Measurements from ENCODE around the gene ANKRD27.
"Not testable (repeated sequence)": the region's sequence is repeated elsewhere in the genome, so short reads cannot be mapped to it uniquely, and the experiment has no call there.

Gene ANKRD27

DNA sequence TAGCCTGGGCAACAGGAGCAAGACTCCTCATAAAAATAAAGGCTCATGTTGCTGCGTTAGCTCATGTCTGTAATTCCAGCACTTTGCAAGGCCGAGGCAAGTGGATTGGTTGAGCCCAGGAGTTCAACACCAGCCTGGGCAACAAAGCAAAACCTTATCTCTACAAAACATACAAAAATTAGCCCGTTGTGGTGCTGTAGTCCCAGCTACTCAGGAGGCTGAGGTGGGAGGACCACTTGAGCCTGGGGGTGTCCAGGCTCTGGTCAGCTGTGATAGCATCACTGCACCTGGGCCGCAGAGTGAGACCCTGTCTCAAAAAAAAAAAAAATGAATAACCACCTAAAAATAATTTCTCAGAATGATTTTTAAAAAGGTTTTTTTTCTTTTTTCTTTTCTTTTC is 12.7 kb upstream of the ANKRD27 start:
- no peak for DNase-seq

- DNase-seq, result no peak
Observed at GRCh38 chr19:32686847-32687475, 12.0 kb upstream of the ANKRD27 start.

- DNase-seq, result no peak
Observed at GRCh38 chr19:32682317-32682716, 7.3 kb upstream of the ANKRD27 start.

GRCh38 chr19:32680986-32681385 is 6.0 kb upstream of the ANKRD27 start:
- no peak for DNase-seq

DNA sequence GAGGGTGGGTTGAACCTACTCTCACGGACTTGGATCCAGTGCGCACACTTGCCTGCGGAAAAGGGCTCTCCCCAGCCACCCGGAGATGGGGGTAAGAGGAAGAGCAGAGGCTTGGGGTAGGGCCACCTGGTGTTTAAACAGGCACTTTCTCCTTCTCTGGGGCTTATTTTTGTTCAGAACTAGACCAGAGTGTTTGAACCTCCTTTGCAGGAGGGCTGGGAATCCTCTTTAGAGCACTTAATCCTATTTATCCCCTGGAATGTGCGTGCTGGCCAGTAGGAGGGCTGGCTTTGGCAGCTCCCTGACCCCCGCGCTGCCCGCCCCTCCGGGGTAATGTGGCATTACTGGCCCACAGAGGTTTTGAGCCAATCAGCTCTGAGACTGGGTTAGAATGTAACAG is 2.7 kb upstream of the ANKRD27 start:
- DNase-seq, result no peak

DNA sequence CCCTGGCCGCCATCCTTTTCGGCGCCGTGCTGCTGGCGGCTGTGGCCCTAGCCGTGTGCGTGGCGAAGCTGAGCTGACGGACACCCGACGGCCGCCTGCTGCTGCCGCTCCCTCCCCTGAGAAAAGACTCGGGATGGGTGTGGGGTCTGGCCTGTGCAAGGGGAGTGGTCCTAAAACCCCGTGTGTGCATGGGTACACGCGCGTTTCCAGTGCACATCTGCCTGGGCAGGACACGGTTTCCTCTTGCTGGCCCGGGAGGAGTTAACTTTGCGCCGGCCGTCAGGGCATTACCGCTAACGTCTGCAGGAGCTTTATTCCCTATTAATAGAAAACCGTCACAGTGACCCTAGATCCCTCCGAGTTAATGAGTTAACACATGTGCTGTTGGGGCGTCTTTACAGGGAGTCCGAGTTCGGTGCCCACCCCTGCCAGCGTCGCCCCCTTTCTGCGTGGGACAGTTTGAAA is 1.9 kb upstream of the ANKRD27 start:
- no peak for DNase-seq

DNA sequence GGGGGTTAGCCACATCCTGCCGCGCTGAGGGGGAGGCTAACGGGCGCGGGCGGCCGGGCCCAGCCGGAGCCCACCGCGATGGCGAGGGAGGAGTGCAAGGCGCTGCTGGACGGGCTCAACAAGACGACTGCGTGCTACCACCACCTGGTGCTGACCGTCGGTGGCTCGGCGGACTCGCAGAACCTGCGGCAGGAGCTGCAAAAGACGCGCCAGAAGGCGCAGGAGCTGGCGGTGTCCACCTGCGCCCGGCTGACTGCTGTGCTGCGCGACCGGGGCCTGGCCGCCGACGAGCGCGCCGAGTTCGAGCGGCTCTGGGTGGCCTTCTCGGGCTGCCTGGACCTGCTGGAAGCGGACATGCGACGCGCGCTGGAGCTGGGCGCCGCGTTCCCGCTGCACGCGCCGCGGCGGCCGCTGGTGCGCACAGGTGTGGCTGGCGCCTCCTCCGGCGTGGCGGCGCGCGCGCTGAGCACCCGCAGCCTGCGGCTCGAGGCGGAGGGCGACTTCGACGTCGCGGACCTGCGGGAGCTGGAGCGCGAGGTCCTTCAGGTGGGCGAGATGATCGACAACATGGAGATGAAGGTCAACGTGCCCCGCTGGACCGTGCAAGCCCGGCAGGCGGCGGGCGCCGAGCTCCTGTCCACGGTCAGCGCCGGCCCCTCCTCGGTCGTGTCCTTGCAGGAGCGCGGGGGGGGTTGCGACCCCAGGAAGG is 1.4 kb upstream of the ANKRD27 start:
- DNase-seq, result no peak

DNA sequence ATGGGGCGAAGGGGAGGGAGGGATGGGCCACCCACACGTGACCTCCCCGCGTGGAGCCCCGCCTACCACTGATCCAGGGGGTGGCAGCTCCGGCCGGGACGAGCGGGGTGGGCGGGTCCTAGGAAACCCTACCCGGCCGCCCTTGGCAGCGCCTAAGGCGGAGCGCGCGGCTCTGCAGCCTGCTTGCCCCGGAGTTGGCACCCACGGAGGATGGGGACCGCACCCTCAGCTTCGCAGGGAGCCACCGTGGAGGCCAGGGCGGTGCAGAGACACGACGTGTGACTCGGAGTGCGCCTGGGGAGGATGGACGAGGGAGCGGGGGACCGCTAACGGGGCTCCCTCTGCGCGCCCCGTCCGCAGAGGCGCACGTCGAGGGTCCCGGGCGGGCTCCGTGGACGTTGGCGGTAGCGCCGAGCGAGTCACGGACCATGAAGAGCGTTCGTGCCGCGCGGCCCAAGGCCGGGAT is 773 bp upstream of the ANKRD27 start, which contains the start of gene RGS9BP:
TSS of gene RGS9BP (plus strand) at position 129 of the 466 bp plus-strand sequence. CDS start 416 bp downstream, outside the sequence.
- DNase-seq, result no peak

DNA sequence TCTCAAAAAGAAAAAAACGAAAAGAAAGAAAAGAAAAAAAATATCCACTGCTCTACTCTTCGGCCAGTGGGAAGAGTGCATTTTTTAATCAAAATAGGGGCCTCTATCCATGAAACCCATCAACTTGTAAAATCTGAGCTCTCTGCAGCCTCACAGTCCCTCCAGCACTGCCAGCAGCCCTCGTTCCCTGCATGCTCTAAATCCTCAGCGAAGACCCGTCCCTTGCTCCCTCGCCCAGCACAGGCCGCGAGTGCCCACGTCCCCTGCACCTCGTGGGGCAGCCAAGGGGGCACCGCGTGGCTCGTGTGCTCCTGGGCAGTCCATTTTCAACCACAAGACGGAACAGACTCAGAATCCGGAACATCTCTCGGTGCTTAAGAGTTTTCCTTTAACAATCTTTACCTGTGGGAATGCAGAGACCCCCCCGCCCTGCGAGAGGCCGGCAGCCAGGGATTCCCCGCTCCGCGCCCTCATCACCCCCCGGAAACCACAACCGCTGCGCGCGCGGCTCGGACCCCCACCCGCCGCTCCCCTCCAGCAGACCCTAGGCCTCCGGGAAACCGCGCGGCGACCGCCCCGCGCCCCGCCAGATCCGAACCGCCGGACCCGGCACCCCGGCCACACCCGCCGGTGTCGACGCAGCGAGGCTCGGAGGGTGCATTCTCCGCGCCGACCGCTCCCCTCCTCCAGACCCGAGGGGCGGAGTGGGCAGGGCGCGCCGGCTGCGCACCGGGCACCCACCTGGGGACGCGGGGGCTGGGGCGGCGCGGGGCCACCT is 638 bp downstream of the ANKRD27 start:
- no peak for DNase-seq

DNA sequence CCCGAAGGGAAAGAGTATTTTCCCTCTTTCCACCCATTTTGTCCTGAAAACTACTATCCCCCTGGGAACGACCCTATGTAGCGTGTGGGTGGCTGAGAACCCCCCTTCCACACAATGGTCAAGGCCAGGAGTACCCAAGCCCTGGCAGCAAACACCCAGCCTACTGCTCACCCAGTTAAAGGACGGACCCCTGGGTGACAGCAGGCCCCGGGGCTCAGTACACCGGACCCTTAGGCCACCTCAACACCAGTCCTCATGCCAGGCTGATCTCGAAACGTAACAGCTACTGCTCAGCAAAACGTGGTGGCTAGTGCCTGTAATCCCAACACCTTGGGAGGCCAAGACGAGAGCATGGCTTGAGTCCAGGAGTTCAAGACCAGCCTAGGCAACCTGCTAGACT is 1.4 kb downstream of the ANKRD27 start:
- no peak for DNase-seq

- DNase-seq, result no peak
Observed at GRCh38 chr19:32672841-32673240, 2.1 kb downstream of the ANKRD27 start.

GRCh38 chr19:32671883-32672593 is 2.9 kb downstream of the ANKRD27 start:
- no peak for DNase-seq

- no peak for DNase-seq
Observed at GRCh38 chr19:32669310-32669709, 5.7 kb downstream of the ANKRD27 start.

GRCh38 chr19:32666084-32666483 is 8.9 kb downstream of the ANKRD27 start:
- no peak for DNase-seq

DNA sequence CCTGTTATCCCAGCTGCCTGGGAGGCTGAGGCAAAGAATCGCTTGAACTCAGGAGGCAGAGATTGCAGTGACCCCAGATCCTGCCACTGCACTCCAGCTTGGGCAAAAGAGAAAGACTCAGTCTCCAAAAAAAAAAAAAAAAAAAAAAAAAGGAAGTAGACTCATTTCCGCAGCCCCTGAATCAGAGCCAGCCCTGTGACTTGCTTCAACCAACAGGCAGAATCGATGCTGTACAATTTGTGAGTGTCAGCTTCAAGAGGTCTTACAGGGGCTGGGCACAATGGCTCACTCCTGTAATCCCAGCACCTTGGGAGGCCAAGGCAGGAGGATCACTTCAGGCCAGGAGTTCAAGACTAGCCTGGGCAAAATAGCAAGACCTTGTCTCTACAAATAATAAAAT is 12.8 kb downstream of the ANKRD27 start:
- DNase-seq, result no peak

DNA sequence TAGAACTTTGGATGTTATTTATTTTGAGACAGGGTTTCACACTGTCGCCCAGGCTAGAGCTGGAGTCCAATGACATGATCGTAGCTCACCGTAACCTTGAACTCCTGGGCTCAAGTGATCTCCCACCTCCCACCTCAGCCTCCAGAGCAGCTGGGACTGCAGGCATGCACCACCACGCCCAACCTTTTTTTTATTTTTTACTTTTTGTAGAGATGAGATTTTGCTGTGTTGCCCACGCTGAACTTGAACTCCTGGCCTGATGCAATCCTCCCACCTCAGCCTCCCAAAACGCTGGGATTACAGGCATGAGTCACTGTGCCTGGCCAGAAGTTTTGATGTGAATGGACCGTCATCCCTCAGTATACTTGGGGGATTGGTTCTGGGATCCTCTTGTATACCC is 13.7 kb downstream of the ANKRD27 start:
- DNase-seq, result no peak

GRCh38 chr19:32658527-32658926 is 16.5 kb downstream of the ANKRD27 start:
- DNase-seq, result no peak

DNA sequence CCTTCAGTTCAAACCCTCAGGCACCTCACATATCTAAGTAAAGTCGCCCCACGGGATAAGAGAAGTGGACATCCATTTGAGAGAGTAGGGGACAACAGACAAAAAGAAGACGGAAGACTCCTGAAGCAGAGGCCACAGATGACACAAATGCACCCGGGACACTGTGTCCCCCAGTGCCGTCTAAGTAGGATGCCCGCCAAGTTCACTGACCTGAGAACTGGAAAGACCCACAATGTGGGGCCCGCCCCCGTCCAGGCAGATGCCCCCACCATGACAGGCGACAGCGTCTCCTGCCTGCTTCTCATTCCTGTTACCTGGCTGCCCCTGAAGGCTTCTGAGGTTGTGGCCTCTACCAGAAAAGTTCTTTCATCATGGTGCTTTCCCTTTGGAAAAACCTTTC is 16.9 kb downstream of the ANKRD27 start:
- DNase-seq, result no peak

DNA sequence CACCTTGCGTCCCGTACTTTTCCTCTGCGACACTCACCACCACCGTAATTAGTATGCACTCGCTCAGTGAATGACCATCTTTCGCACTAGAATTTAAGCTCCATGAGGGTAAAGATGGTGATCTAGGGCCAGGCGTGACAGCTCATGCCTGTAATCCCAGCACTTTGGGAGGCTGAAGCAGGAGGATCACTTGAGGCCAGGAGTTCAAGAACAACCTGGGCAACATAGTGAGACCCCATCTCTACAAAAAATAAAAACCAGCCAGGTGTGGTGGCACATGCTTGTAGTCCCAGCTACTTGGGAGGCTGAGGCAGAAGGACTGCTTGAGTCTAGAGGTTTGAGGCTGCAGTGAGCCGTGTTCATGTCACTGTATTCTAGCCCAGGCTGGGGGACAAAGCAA is 18.6 kb downstream of the ANKRD27 start:
- DNase-seq, result not testable (repeated sequence)

DNA sequence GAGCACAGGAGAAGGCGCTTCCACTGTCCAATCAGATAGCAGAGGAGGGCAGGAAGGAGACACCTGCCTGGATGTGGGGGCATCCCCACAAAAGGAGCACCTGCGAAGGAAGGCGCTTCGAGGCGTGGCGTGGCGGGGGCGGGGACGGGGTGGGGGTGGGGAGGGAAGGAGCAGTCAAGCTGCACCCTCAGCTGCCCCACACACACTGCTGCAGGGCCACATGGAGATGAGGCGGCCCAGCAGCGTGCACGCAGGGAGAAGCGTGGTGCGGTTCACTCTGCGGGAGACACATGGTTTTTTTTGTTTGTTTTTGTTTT is 21.4 kb downstream of the ANKRD27 start:
- no peak for DNase-seq

- no peak for DNase-seq
Observed at GRCh38 chr19:32652894-32653598, 21.9 kb downstream of the ANKRD27 start.

GRCh38 chr19:32652331-32652730 is 22.6 kb downstream of the ANKRD27 start:
- DNase-seq, result not testable (repeated sequence)

- DNase-seq, result no peak
Observed at GRCh38 chr19:32651729-32652140, 23.2 kb downstream of the ANKRD27 start.
